ENCODE results near the gene DPH1.

GRCh38 chr17:2008332-2009126 is 21.4 kb upstream of the DPH1 start:
- TF ChIP-seq, protein P1, sequence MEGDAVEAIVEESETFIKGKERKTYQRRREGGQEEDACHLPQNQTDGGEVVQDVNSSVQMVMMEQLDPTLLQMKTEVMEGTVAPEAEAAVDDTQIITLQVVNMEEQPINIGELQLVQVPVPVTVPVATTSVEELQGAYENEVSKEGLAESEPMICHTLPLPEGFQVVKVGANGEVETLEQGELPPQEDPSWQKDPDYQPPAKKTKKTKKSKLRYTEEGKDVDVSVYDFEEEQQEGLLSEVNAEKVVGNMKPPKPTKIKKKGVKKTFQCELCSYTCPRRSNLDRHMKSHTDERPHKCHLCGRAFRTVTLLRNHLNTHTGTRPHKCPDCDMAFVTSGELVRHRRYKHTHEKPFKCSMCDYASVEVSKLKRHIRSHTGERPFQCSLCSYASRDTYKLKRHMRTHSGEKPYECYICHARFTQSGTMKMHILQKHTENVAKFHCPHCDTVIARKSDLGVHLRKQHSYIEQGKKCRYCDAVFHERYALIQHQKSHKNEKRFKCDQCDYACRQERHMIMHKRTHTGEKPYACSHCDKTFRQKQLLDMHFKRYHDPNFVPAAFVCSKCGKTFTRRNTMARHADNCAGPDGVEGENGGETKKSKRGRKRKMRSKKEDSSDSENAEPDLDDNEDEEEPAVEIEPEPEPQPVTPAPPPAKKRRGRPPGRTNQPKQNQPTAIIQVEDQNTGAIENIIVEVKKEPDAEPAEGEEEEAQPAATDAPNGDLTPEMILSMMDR (IDR thresholded peaks at IDR 0.05; ENCODE audit: low read depth, low read length, poor library complexity, severe bottlenecking), result no peak
- no peak for TF ChIP-seq EZH2phosphoT487 (IDR thresholded peaks at IDR 0.05; ENCODE audit: borderline replicate concordance, low read length)

All from DOHH2 (cell line).